Nephron progenitor cell (in vitro differentiated cells): ENCODE data around the gene CHKA.

Experiments used
- DNase-seq: peaks from one replicate; pipeline ENCODE4 v3.0.0; 2021
- H3K27ac Mint-ChIP-seq: 2 replicates; pipeline ENCODE4 v1.8.0; 2021; ENCODE audit warnings: mild to moderate bottlenecking, moderate library complexity, mixed read lengths
- H3K27me3 Mint-ChIP-seq: 2 replicates; pipeline ENCODE4 v1.8.0; 2021; ENCODE audit warnings: mild to moderate bottlenecking, low read depth, mixed read lengths; ENCODE audit not compliant: poor library complexity
- H3K36me3 Mint-ChIP-seq: 2 replicates; pipeline ENCODE4 v1.8.0; 2021; ENCODE audit warnings: low read depth, mixed read lengths
- H3K4me1 Mint-ChIP-seq: 2 replicates; pipeline ENCODE4 v1.8.0; 2021; ENCODE audit warnings: mixed read lengths
- H3K4me3 Mint-ChIP-seq: 2 replicates; pipeline ENCODE4 v1.8.0; 2021; ENCODE audit warnings: mild to moderate bottlenecking, moderate library complexity, mixed read lengths
- H3K9me3 Mint-ChIP-seq: 2 replicates; pipeline ENCODE4 v1.8.0; 2021; ENCODE audit warnings: mild to moderate bottlenecking, moderate library complexity, mixed read lengths
- CTCF ChIP-seq: fragments of 200-600 bp; sonication (generic); IDR thresholded peaks from 2 replicates; pipeline ENCODE4 v1.5.0; 2021; ENCODE audit warnings: antibody characterized with exemption

Gene CHKA

GRCh38 chr11:68153742-68154141, 32.6 kb upstream of the CHKA start:
- DNase-seq = no peak
- peaks cover 8% of the 10 kb centered on the region for H3K27me3 Mint-ChIP-seq
- no peak overlapping the region for H3K27ac Mint-ChIP-seq
- no peak overlapping the region for H3K4me3 Mint-ChIP-seq
- no peaks in the 10 kb centered on the region for H3K9me3 Mint-ChIP-seq
- no peaks in the 10 kb centered on the region for H3K4me1 Mint-ChIP-seq
- TF ChIP-seq CTCF = no peak
- H3K36me3 Mint-ChIP-seq = peaks cover 27% of the 10 kb centered on the region

- H3K4me3 Mint-ChIP-seq = no peak overlapping the region
- H3K27me3 Mint-ChIP-seq = peaks cover 4% of the 10 kb centered on the region
- peaks cover 3% of the 10 kb centered on the region for H3K36me3 Mint-ChIP-seq
- TF ChIP-seq CTCF = no peak
- H3K27ac Mint-ChIP-seq = no peak overlapping the region
- no peak for DNase-seq
- no peaks in the 10 kb centered on the region for H3K9me3 Mint-ChIP-seq
- H3K4me1 Mint-ChIP-seq = peaks cover 15% of the 10 kb centered on the region
Measured at GRCh38 chr11:68150037-68150436, 28.8 kb upstream of the CHKA start.

- Mint-ChIP-seq H3K27me3 (peaks cover 4% of the 10 kb centered on the region), H3K36me3 (peaks cover under 1% of the 10 kb centered on the region), H3K4me3 (no peak overlapping the region), H3K4me1 (peaks cover 15% of the 10 kb centered on the region), H3K9me3 (no peaks in the 10 kb centered on the region), H3K27ac (no peak overlapping the region)
- no peak for DNase-seq
- TF ChIP-seq CTCF = no peak
Measured at GRCh38 chr11:68149417-68149816, 28.2 kb upstream of the CHKA start.

- Mint-ChIP-seq H3K27me3 (peaks cover 4% of the 10 kb centered on the region), H3K9me3 (no peaks in the 10 kb centered on the region), H3K27ac (no peak overlapping the region), H3K4me3 (no peak overlapping the region), H3K36me3 (no peaks in the 10 kb centered on the region), H3K4me1 (peaks cover 15% of the 10 kb centered on the region)
- no peak for DNase-seq
- no peak for TF ChIP-seq CTCF
Measured at GRCh38 chr11:68148879-68149278, 27.7 kb upstream of the CHKA start.

- TF ChIP-seq CTCF = no peak
- Mint-ChIP-seq H3K4me3 (no peak overlapping the region), H3K36me3 (no peaks in the 10 kb centered on the region), H3K27ac (peak overlapping the region; percentile 37), H3K9me3 (no peaks in the 10 kb centered on the region), H3K27me3 (peaks cover 7% of the 10 kb centered on the region), H3K4me1 (peaks cover 15% of the 10 kb centered on the region)
- DNase-seq = no peak
Measured at GRCh38 chr11:68148071-68148805, 27.1 kb upstream of the CHKA start.
